ENCODE measurements around the gene HOXC4. TPM values are rescaled to one million over a fixed set of nuclear protein-coding genes. Genes with fewer than 3 reads are reported as not detected.
"Not testable (repeated sequence)": the region's sequence is repeated elsewhere in the genome, so short reads cannot be mapped to it uniquely, and the experiment has no call there.

Gene HOXC4
- total RNA-seq, 1 experiment from 2014 or later = not detected

- Histone ChIP-seq H3K4ac (ENCODE audit: low read depth, low read length) (no peak overlapping the region), H2AFZ (ENCODE audit: low read length) (no peak overlapping the region), H2BK120ac (ENCODE audit: low read depth, low read length, poor library complexity, severe bottlenecking) (no peak overlapping the region), H3K27ac (ENCODE audit: insufficient read length, low read depth, low read length) (no peak overlapping the region), H3K23me2 (ENCODE audit: insufficient read length, low read depth, low read length, poor library complexity, severe bottlenecking) (no peaks in the 10 kb centered on the region), H3K4me2 (ENCODE audit: insufficient read depth, insufficient read length, low read length) (no peak overlapping the region), H3K18ac (ENCODE audit: insufficient read length, low read depth, low read length) (no peak overlapping the region), H4K91ac (ENCODE audit: insufficient read length, low read depth, low read length) (no peak overlapping the region), H3K9me3 (ENCODE audit: control insufficient read depth, low read depth, low read length) (no peaks in the 10 kb centered on the region), H2BK12ac (ENCODE audit: insufficient read length, low read depth, low read length) (no peak overlapping the region), H2BK15ac (ENCODE audit: low read depth, low read length) (no peak overlapping the region), H3K56ac (ENCODE audit: insufficient read length, low read depth, low read length) (no peak overlapping the region), H3K4me1 (ENCODE audit: insufficient read depth, low read length) (no peaks in the 10 kb centered on the region), H3T11ph (ENCODE audit: low read length) (no peak overlapping the region), H3K79me1 (ENCODE audit: insufficient read depth, low read depth, low read length, poor library complexity, severe bottlenecking) (no peaks in the 10 kb centered on the region), H4K20me1 (ENCODE audit: control insufficient read depth, insufficient read depth, insufficient read length) (no peaks in the 10 kb centered on the region), H3K27me3 (ENCODE audit: insufficient read depth, low read length) (peaks cover 100% of the 10 kb centered on the region), H3K9ac (ENCODE audit: extremely low read depth, insufficient read length, low read length) (no peak overlapping the region), H3K14ac (ENCODE audit: insufficient read depth, low read length) (no peak overlapping the region), H2BK5ac (ENCODE audit: insufficient read length, low read length) (no peak overlapping the region), H4K5ac (ENCODE audit: insufficient read length, low read depth, low read length) (no peak overlapping the region), H4K8ac (replicated peaks; ENCODE audit: insufficient read length, low read depth, low read length) (no peak overlapping the region), H3K79me2 (ENCODE audit: insufficient read depth, low read length) (no peaks in the 10 kb centered on the region), H3K23ac (ENCODE audit: insufficient read length, low read depth, low read length) (no peak overlapping the region), H2AK5ac (ENCODE audit: insufficient read length, low read length) (no peak overlapping the region), H2BK20ac (ENCODE audit: low read depth, low read length, poor library complexity, severe bottlenecking) (no peak overlapping the region)
- H3K27me3 Mint-ChIP-seq (ENCODE audit: low read depth) = peaks cover 100% of the 10 kb centered on the region
- H3K4me3 Mint-ChIP-seq = no peak overlapping the region
- WGBS (ENCODE audit: extremely low coverage, insufficient read length, low lambda C conversion rate) = no CpG with 5 or more reads among the region's 2 CpGs
- peaks cover 0 to 6% of the 10 kb centered on the region in 2 experiments; a peak in 2 of 4 replicates for H3K4me1 Mint-ChIP-seq
- H3K36me3 Mint-ChIP-seq (ENCODE audit: insufficient read depth in 1 of 3, low read depth in 3 of 3) = peaks cover 0 to 1% (median 0%) of the 10 kb centered on the region in 3 experiments; a peak in 1 of 7 replicates
- H3K9me3 Mint-ChIP-seq = peaks cover 7 to 8% of the 10 kb centered on the region in 2 experiments; a peak in 4 of 5 replicates
- H3K27ac Mint-ChIP-seq = no peak overlapping the region
- TF ChIP-seq CTCF (conservative IDR thresholded peaks at IDR 0.05) = no peak
- DNase-seq = no peak
These were observed 12.4 kb upstream of the HOXC4 start for GRCh38 chr12:54041097-54041690.

GRCh38 chr12:54042033-54042432, 11.6 kb upstream of the HOXC4 start:
- no CpG with 5 or more reads among the region's 6 CpGs for WGBS (ENCODE audit: extremely low coverage, insufficient read length, low lambda C conversion rate)
- DNase-seq = not testable (repeated sequence)

More at GRCh38 chr12:54042033-54042432, 11.6 kb upstream of the HOXC4 start:
- not testable (repeated sequence) for H3K79me1 ChIP-seq (ENCODE audit: insufficient read depth, low read depth, low read length, poor library complexity, severe bottlenecking); H2AK5ac ChIP-seq (ENCODE audit: insufficient read length, low read length); H2BK12ac ChIP-seq (ENCODE audit: insufficient read length, low read depth, low read length); H2AFZ ChIP-seq (ENCODE audit: low read length); H3K79me2 ChIP-seq (ENCODE audit: insufficient read depth, low read length); H4K8ac ChIP-seq (replicated peaks; ENCODE audit: insufficient read length, low read depth, low read length); H3K36me3 Mint-ChIP-seq (ENCODE audit: insufficient read depth in 1 of 3, low read depth in 3 of 3); H3K9me3 Mint-ChIP-seq; H2BK20ac ChIP-seq (ENCODE audit: low read depth, low read length, poor library complexity, severe bottlenecking); H2BK15ac ChIP-seq (ENCODE audit: low read depth, low read length); H4K20me1 ChIP-seq (ENCODE audit: control insufficient read depth, insufficient read depth, insufficient read length); H3T11ph ChIP-seq (ENCODE audit: low read length); H3K4ac ChIP-seq (ENCODE audit: low read depth, low read length); H3K14ac ChIP-seq (ENCODE audit: insufficient read depth, low read length); H3K56ac ChIP-seq (ENCODE audit: insufficient read length, low read depth, low read length); H3K27ac Mint-ChIP-seq; H3K9ac ChIP-seq (ENCODE audit: extremely low read depth, insufficient read length, low read length); H3K23ac ChIP-seq (ENCODE audit: insufficient read length, low read depth, low read length); H3K4me1 ChIP-seq (ENCODE audit: insufficient read depth, low read length); H2BK120ac ChIP-seq (ENCODE audit: low read depth, low read length, poor library complexity, severe bottlenecking); H4K91ac ChIP-seq (ENCODE audit: insufficient read length, low read depth, low read length); H3K4me3 Mint-ChIP-seq; H3K27ac ChIP-seq (ENCODE audit: insufficient read length, low read depth, low read length); H3K4me2 ChIP-seq (ENCODE audit: insufficient read depth, insufficient read length, low read length); H3K18ac ChIP-seq (ENCODE audit: insufficient read length, low read depth, low read length); H3K4me1 Mint-ChIP-seq; H3K9me3 ChIP-seq (ENCODE audit: control insufficient read depth, low read depth, low read length); H3K23me2 ChIP-seq (ENCODE audit: insufficient read length, low read depth, low read length, poor library complexity, severe bottlenecking); H4K5ac ChIP-seq (ENCODE audit: insufficient read length, low read depth, low read length); H2BK5ac ChIP-seq (ENCODE audit: insufficient read length, low read length)
- H3K27me3 ChIP-seq (ENCODE audit: insufficient read depth, low read length) = peaks cover 100% of the 10 kb centered on the region
- H3K27me3 Mint-ChIP-seq (ENCODE audit: low read depth) = peaks cover 100% of the 10 kb centered on the region

All from H9 (cell line).